HEK293 (cell line): ENCODE data around the gene TTBK1.

Source experiments
- EGR2 ChIP-seq: fragments of 450-650 bp; formaldehyde crosslinking; IDR thresholded peaks from 2 replicates; pipeline ENCODE4 v1.5.1; 2016; ENCODE audit warnings: low read depth, missing biosample characterization, missing genetic modification characterization
- GLI2 ChIP-seq: fragments of 450-650 bp; formaldehyde crosslinking; IDR thresholded peaks from 2 replicates; pipeline ENCODE4; 2017; ENCODE audit warnings: missing biosample characterization, missing genetic modification characterization, low read depth, borderline replicate concordance
- GLIS1 ChIP-seq: fragments of 450-650 bp; formaldehyde crosslinking; IDR thresholded peaks from 2 replicates; pipeline ENCODE4 v1.5.1; 2016; ENCODE audit warnings: missing biosample characterization, missing genetic modification characterization
- HOXD13 ChIP-seq: sonication (generic); formaldehyde crosslinking; IDR thresholded peaks from 2 replicates; pipeline ENCODE4 v1.8.0; 2022; ENCODE audit warnings: missing genetic modification reagents, borderline replicate concordance
- KLF16 ChIP-seq: fragments of 450-650 bp; formaldehyde crosslinking; IDR thresholded peaks from 2 replicates; pipeline ENCODE4 v1.5.1; 2017; ENCODE audit warnings: missing biosample characterization, missing genetic modification characterization
- RBAK ChIP-seq: fragments of 450-650 bp; formaldehyde crosslinking; IDR thresholded peaks from 2 replicates; pipeline ENCODE4 v1.5.1; 2016; ENCODE audit warnings: missing biosample characterization, missing genetic modification characterization
- SCRT1 ChIP-seq: fragments of 450-650 bp; formaldehyde crosslinking; IDR thresholded peaks from 2 replicates; pipeline ENCODE4 v1.5.1; 2016; ENCODE audit warnings: missing biosample characterization, missing genetic modification characterization, borderline replicate concordance
- TRIM28 ChIP-seq: IDR thresholded peaks from 2 replicates; pipeline ENCODE4 v1.6.1; 2011; ENCODE audit warnings: low read length, control low read depth, borderline replicate concordance
- YY2 ChIP-seq: fragments of 450-650 bp; formaldehyde crosslinking; IDR thresholded peaks from 2 replicates; pipeline ENCODE4 v1.5.1; 2016; ENCODE audit warnings: missing biosample characterization, missing genetic modification characterization
- ZFHX2 ChIP-seq: fragments of 450-650 bp; formaldehyde crosslinking; conservative IDR thresholded peaks from 2 replicates; pipeline ENCODE4 v1.5.1; 2016; ENCODE audit warnings: missing biosample characterization, missing genetic modification characterization
- ZFP41 ChIP-seq: fragments of 450-650 bp; formaldehyde crosslinking; IDR thresholded peaks from 2 replicates; pipeline ENCODE4 v1.5.1; 2016; ENCODE audit warnings: missing biosample characterization, missing genetic modification characterization, borderline replicate concordance
- ZNF133 ChIP-seq: fragments of 450-650 bp; formaldehyde crosslinking; IDR thresholded peaks from 2 replicates; pipeline ENCODE4 v1.5.1; 2016; ENCODE audit warnings: missing biosample characterization, missing genetic modification characterization
- ZNF146 ChIP-seq: fragments of 450-650 bp; formaldehyde crosslinking; IDR thresholded peaks from 2 replicates; pipeline ENCODE4 v1.5.1; 2016; ENCODE audit warnings: missing biosample characterization, missing genetic modification characterization
- ZNF169 ChIP-seq: fragments of 450-650 bp; formaldehyde crosslinking; IDR thresholded peaks from 2 replicates; pipeline ENCODE4 v1.5.1; 2016; ENCODE audit warnings: missing biosample characterization, missing genetic modification characterization
- ZNF544 ChIP-seq: fragments of 450-650 bp; formaldehyde crosslinking; IDR thresholded peaks from 2 replicates; pipeline ENCODE4 v1.5.0; 2017; ENCODE audit warnings: missing biosample characterization, missing genetic modification characterization
- ZNF600 ChIP-seq: fragments of 450-650 bp; formaldehyde crosslinking; IDR thresholded peaks from 2 replicates; pipeline ENCODE4 v1.5.1; 2016; ENCODE audit warnings: missing biosample characterization, missing genetic modification characterization
- ZNF623 ChIP-seq: fragments of 450-650 bp; formaldehyde crosslinking; IDR thresholded peaks from 2 replicates; pipeline ENCODE4 v1.5.1; 2016; ENCODE audit warnings: missing biosample characterization, missing genetic modification characterization
- ZNF792 ChIP-seq: fragments of 450-650 bp; formaldehyde crosslinking; IDR thresholded peaks from 2 replicates; pipeline ENCODE4 v1.5.1; 2016; ENCODE audit warnings: missing biosample characterization, missing genetic modification characterization
- TF ChIP-seq, protein P1 (sequence below): fragments of 450-650 bp; formaldehyde crosslinking; IDR thresholded peaks from 2 replicates; pipeline ENCODE4 v1.5.1; 2016; ENCODE audit warnings: missing biosample characterization, missing genetic modification characterization, borderline replicate concordance
- TF ChIP-seq, protein P2 (sequence below): fragments of 450-650 bp; formaldehyde crosslinking; IDR thresholded peaks from 2 replicates; pipeline ENCODE4 v1.5.1; 2017; ENCODE audit warnings: missing biosample characterization, missing genetic modification characterization
- TF ChIP-seq, protein P3 (sequence below): fragments of 450-650 bp; formaldehyde crosslinking; conservative IDR thresholded peaks from 2 replicates; pipeline ENCODE4 v1.5.1; 2016; ENCODE audit warnings: low read depth, missing biosample characterization, missing genetic modification characterization
- TF ChIP-seq, protein P4 (sequence below): fragments of 450-650 bp; formaldehyde crosslinking; IDR thresholded peaks from 2 replicates; pipeline ENCODE4 v1.5.1; 2016; ENCODE audit warnings: missing biosample characterization, missing genetic modification characterization, borderline replicate concordance
- TF ChIP-seq, protein P5 (sequence below): fragments of 450-650 bp; formaldehyde crosslinking; IDR thresholded peaks from 2 replicates; pipeline ENCODE4 v1.5.1; 2017; ENCODE audit warnings: missing biosample characterization, missing genetic modification characterization

The TTBK1 gene

DNA sequence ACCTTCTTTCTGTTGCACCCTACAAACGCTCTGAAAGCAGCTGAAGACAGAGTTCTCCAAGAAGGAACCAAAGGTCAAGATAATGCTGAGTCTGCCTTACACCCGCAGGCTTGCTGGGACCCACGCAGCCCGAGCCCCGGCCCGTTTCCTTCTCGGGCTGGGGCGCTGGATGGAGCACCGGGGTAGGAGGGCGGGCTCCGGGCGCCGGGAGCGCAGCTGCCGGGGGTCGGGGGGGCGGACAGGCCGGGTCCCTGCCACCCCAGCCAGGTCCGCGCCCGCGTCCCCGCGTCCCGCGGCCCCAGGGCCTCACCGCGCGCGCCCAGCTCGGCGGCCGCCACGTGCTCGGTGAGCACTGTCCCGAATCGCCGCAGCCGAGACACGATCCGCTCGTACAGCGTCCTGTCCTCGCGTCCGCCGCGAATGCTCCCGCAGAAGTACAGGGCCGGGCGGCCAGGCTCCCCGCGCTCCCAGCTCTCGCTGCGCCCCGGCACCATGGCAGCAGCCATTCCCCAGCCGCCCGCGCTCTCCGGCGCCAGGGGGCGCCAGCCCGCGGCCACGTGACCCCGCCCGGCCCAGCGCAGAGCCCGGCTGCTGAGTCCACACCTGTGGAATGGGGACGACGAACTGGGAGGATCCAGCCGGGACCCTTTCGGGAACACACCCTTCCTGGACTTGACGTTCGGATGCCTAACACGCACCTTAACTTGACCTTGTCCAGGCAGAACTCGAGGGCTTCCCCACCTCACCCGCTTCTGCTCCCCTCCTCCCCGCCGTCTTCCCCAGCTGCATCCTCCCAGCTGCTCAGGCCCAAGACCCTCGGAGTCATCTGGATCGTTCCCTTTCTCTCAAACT, 14.1 kb upstream of the TTBK1 start, which contains the start of gene DNPH1 (continued):
- TF ChIP-seq, protein P1, sequence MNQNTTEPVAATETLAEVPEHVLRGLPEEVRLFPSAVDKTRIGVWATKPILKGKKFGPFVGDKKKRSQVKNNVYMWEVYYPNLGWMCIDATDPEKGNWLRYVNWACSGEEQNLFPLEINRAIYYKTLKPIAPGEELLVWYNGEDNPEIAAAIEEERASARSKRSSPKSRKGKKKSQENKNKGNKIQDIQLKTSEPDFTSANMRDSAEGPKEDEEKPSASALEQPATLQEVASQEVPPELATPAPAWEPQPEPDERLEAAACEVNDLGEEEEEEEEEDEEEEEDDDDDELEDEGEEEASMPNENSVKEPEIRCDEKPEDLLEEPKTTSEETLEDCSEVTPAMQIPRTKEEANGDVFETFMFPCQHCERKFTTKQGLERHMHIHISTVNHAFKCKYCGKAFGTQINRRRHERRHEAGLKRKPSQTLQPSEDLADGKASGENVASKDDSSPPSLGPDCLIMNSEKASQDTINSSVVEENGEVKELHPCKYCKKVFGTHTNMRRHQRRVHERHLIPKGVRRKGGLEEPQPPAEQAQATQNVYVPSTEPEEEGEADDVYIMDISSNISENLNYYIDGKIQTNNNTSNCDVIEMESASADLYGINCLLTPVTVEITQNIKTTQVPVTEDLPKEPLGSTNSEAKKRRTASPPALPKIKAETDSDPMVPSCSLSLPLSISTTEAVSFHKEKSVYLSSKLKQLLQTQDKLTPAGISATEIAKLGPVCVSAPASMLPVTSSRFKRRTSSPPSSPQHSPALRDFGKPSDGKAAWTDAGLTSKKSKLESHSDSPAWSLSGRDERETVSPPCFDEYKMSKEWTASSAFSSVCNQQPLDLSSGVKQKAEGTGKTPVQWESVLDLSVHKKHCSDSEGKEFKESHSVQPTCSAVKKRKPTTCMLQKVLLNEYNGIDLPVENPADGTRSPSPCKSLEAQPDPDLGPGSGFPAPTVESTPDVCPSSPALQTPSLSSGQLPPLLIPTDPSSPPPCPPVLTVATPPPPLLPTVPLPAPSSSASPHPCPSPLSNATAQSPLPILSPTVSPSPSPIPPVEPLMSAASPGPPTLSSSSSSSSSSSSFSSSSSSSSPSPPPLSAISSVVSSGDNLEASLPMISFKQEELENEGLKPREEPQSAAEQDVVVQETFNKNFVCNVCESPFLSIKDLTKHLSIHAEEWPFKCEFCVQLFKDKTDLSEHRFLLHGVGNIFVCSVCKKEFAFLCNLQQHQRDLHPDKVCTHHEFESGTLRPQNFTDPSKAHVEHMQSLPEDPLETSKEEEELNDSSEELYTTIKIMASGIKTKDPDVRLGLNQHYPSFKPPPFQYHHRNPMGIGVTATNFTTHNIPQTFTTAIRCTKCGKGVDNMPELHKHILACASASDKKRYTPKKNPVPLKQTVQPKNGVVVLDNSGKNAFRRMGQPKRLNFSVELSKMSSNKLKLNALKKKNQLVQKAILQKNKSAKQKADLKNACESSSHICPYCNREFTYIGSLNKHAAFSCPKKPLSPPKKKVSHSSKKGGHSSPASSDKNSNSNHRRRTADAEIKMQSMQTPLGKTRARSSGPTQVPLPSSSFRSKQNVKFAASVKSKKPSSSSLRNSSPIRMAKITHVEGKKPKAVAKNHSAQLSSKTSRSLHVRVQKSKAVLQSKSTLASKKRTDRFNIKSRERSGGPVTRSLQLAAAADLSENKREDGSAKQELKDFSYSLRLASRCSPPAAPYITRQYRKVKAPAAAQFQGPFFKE (tag by site-specific recombination) = no peak
- TF ChIP-seq, protein P2, sequence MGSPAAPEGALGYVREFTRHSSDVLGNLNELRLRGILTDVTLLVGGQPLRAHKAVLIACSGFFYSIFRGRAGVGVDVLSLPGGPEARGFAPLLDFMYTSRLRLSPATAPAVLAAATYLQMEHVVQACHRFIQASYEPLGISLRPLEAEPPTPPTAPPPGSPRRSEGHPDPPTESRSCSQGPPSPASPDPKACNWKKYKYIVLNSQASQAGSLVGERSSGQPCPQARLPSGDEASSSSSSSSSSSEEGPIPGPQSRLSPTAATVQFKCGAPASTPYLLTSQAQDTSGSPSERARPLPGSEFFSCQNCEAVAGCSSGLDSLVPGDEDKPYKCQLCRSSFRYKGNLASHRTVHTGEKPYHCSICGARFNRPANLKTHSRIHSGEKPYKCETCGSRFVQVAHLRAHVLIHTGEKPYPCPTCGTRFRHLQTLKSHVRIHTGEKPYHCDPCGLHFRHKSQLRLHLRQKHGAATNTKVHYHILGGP (tag by site-specific recombination) = no peak
- TF ChIP-seq HOXD13 (CRISPR knock-in tag) (no peak), TRIM28 (no peak), ZFP41 (tag by site-specific recombination) (no peak), GLIS1 (tag by site-specific recombination) (no peak), ZNF544 (tag by site-specific recombination) (no peak), YY2 (tag by site-specific recombination) (peak; percentile 69), GLI2 (tag by site-specific recombination) (no peak), ZNF792 (tag by site-specific recombination) (no peak), ZFHX2 (tag by site-specific recombination) (no peak; the same call in 1 of the 2 replicates), ZNF600 (peak; percentile 57), KLF16 (tag by site-specific recombination) (no peak), SCRT1 (tag by site-specific recombination) (peak; percentile 94), RBAK (tag by site-specific recombination) (no peak), ZNF623 (no peak), ZNF133 (tag by site-specific recombination) (no peak), EGR2 (tag by site-specific recombination) (no peak), ZNF146 (tag by site-specific recombination) (no peak), ZNF169 (tag by site-specific recombination) (no peak)
- TF ChIP-seq, protein P3, sequence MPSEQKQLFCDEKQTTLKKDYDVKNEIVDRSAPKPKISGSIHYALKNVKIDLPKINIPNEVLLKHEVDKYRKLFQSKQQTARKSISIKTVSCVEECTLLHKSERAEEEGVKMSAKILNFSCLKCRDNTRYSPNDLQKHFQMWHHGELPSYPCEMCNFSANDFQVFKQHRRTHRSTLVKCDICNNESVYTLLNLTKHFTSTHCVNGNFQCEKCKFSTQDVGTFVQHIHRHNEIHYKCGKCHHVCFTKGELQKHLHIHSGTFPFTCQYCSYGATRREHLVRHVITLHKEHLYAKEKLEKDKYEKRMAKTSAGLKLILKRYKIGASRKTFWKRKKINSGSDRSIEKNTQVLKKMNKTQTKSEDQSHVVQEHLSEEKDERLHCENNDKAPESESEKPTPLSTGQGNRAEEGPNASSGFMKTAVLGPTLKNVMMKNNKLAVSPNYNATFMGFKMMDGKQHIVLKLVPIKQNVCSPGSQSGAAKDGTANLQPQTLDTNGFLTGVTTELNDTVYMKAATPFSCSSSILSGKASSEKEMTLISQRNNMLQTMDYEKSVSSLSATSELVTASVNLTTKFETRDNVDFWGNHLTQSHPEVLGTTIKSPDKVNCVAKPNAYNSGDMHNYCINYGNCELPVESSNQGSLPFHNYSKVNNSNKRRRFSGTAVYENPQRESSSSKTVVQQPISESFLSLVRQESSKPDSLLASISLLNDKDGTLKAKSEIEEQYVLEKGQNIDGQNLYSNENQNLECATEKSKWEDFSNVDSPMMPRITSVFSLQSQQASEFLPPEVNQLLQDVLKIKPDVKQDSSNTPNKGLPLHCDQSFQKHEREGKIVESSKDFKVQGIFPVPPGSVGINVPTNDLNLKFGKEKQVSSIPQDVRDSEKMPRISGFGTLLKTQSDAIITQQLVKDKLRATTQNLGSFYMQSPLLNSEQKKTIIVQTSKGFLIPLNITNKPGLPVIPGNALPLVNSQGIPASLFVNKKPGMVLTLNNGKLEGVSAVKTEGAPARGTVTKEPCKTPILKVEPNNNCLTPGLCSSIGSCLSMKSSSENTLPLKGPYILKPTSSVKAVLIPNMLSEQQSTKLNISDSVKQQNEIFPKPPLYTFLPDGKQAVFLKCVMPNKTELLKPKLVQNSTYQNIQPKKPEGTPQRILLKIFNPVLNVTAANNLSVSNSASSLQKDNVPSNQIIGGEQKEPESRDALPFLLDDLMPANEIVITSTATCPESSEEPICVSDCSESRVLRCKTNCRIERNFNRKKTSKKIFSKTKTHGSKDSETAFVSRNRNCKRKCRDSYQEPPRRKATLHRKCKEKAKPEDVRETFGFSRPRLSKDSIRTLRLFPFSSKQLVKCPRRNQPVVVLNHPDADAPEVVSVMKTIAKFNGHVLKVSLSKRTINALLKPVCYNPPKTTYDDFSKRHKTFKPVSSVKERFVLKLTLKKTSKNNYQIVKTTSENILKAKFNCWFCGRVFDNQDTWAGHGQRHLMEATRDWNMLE = no peak
- TF ChIP-seq, protein P4, sequence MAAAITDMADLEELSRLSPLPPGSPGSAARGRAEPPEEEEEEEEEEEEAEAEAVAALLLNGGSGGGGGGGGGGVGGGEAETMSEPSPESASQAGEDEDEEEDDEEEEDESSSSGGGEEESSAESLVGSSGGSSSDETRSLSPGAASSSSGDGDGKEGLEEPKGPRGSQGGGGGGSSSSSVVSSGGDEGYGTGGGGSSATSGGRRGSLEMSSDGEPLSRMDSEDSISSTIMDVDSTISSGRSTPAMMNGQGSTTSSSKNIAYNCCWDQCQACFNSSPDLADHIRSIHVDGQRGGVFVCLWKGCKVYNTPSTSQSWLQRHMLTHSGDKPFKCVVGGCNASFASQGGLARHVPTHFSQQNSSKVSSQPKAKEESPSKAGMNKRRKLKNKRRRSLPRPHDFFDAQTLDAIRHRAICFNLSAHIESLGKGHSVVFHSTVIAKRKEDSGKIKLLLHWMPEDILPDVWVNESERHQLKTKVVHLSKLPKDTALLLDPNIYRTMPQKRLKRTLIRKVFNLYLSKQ (tag by site-specific recombination) = no peak
- TF ChIP-seq, protein P5, sequence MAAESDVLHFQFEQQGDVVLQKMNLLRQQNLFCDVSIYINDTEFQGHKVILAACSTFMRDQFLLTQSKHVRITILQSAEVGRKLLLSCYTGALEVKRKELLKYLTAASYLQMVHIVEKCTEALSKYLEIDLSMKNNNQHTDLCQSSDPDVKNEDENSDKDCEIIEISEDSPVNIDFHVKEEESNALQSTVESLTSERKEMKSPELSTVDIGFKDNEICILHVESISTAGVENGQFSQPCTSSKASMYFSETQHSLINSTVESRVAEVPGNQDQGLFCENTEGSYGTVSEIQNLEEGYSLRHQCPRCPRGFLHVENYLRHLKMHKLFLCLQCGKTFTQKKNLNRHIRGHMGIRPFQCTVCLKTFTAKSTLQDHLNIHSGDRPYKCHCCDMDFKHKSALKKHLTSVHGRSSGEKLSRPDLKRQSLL (tag by site-specific recombination) = no peak
